Activated T-cell treated with anti-CD3 and anti-CD28 coated beads for 24 hours (primary cell): ENCODE data around the gene RASD2.
A peak's percentile ranks its signal among the peaks of the same experiment; 100 is the strongest.

Experiments used
- DNase-seq: peaks from one replicate; pipeline ENCODE4 v3.0.0-alpha.2; 2020; ENCODE audit warnings: low read depth

RASD2 gene

DNA sequence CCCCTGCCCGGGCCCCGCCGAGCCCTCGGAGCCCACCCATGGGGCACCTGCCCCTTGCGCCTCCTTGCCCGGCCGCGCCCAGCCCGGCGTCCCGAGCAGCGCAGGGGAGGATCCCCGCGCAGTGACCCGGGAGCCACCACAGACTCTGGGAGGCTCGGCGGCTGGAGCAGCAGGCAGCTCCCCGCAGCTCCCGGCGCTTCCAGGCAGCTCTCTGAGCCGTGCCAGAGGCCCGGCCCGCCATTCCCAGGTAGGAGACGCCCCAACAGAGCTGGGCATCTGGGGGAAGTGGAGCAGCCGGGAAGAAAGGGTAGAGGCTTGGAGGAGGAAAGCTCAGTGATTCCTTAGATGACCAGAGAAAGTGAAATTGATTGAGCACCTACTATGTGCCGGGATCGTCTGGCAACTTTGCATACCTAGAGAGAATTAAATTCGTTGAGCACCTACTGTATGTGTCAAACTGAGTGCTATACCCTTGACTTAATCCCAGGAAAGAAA is 670 bp downstream of the RASD2 start:
- DNase-seq = no peak

DNA sequence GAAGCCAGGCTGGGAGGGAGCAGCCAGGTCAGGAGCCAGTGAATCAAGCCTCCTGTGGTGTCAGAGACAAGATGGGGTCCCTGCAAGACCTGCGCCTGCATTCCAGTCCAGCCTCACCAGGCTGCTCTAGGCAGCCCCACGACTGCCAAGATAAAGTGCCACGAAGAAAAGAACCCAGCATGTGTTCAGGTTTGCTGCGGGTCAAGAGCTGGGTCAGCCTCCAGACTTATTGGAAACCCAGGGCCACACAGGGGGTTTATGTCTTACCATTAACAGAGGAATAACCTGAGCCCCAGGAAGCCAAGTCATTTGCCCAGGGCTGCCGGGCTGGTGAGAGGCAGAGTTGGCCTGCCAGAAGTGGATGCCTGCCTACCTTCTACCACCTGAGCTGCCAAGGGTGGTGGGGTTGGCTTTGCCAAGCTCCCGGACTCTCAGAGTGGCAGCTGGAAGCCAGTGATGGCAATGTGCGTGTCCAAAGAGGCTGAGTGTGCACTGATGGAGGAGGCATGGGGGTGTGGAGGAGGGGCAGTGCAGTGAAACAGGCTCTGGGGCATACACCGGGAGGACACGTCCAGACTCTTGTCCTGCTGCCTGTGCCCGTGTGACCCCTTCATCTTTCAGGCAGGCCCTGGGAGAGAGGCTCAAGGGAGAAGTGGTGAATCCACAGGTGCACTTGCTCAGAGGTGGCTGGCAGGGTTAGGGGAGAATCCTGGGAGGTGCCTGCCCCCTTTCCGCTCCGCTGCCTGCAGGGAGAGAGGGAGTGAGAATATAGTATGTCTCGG is 1.7 kb downstream of the RASD2 start:
- no peak for DNase-seq

DNA sequence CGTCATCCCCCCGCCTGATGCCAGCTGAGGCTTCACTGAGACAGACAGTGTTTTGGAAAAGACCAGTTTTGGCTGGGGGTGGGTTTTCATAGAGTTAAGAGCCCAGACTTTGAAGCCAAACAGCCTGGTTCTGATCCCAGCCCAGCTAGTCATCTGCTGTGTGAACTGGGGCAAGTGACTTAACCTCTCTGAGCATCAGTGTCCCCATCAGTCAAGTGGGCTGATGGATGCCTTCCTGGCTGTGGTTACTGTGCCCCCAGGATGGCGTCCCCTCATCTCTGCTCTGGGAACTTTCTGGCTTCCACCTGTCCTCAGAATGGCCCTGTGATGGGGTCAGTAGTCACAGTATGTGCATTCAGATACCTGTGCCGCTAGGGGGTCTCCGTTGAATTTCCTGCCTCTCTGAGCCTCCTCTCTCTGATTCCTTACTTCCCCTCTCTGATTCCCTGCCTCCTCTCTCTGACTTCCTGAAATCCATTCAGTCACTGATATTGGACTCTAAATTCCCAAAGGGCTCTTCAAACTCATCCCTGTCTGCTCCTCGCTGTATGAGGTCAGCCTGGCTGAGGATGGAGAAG is 2.4 kb downstream of the RASD2 start:
- DNase-seq = no peak

DNA sequence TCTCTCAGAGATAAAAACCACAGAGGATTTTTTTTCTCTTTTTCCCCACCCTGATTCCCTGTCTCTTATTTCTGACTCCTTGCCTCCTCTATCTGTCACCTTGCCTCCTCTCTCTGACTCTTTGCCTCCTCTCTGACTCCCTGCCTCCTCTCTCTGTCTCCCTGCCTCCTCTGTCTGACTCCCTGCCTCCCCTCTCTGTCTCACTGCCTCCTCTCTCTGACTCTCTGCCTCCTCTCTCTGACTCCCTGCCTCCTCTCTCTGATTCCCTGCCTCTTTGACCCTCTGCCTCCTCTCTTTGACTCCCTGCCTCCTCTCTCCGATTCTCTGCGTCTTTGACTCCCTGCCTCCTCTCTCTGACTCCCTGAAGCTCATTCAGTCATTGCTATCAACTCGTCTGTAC is 3.1 kb downstream of the RASD2 start:
- DNase-seq = no peak

DNA sequence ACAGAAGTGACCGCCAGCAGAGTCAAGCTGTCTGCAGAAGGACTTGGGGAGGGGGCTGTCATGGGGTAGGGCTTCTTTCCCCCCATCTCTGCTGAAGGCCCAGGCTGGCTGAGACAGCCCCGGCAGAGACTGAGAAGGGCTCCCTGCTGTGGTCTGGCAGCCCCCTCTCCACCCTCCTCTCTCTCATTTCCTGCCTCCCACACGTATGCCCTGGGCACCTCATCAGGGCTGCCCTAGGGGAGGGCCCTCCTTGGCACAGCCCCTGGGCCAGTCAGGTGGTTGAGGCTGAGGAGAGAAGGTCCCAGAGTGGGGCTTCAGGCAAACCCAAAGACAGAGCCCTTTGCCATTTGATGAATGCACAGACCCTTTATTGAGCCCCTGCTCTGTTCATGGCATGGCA is 3.6 kb downstream of the RASD2 start:
- no peak for DNase-seq

DNA sequence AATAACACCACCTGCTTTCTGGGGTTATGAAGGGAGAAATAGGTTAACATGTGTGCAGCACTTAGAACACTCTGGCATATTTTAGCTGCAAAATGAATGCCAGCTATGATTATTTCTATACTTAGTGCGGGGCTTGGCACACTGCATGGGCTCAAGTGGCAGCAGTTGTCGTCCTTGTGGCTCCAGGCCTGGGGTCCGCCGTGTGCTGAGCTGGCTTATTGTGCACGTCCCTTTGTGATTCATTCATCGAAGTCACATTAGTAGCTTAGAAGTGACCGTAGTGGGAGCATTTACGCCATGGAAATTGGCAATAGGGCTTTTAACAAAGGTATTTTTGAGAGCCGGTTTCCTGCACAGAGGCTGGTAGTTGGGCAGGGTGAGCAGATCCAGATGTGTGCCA is 4.2 kb downstream of the RASD2 start:
- no peak for DNase-seq

DNA sequence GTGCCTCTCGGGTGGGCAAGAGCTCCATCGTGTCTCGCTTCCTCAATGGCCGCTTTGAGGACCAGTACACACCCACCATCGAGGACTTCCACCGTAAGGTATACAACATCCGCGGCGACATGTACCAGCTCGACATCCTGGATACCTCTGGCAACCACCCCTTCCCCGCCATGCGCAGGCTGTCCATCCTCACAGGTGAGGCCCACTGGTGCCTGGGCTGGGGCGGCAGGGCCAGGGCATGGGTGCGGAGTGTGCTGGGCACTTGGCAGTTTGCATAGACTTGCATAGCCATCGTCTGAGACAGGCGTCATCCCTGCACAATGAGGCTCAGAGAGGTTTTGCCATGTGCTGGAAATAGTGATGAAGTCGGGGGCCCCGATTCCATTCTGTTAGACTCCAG is 6.3 kb downstream of the RASD2 start:
- no peak for DNase-seq

DNA sequence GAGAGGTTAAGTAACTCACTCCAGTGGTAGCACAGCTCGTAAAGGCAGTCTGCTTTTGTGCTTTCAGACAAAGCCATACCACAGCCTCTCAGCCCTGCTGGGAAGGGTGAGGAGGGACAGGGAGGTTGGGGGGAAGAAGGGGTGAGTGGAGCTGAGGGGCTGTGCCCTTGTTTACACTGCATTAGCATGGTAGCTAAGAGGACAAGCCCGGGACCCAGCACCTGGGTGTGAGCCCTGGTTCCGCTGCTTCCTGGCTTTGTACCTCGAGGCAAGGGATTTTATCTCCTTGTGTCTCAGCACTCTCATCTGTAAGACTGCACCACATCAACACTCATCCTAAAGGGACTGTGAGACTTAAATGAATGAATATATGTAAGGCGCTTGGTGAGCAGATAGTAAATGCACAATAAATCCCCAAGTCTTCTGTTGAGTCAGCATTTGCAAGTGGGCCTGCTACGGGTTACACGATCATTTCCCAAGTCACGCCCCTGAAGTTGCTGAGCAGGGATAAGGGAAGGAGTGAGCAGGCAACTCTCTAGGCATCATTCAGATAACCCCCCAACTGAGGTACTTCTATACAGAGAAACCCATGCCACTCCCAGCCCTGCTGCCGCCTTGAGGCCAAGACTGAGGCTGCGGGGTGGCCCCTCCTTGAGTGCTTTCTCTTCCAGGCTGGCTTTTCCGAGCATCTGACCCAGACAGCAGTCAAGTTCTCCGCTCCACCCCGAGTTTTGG is 7.5 kb downstream of the RASD2 start:
- no peak for DNase-seq

DNA sequence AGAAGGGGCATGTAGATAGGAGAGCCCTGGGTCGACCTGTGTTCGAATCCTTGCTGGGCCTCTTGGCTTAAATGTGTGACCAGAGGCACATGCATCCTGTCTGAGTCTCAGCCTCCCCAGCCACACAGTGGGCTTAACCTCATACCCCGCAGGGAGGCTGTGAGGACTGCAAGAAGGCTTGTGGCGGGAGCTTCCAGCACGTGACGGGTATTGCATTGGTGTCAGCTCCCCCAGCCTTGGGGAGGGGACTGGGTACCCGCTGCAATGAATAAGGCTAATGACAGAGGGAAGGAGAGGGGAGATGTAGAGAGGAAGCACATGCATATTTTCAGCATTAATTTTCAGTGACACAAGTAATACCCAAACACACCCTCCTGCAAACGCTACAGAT is 8.1 kb downstream of the RASD2 start:
- DNase-seq = no peak

DNA sequence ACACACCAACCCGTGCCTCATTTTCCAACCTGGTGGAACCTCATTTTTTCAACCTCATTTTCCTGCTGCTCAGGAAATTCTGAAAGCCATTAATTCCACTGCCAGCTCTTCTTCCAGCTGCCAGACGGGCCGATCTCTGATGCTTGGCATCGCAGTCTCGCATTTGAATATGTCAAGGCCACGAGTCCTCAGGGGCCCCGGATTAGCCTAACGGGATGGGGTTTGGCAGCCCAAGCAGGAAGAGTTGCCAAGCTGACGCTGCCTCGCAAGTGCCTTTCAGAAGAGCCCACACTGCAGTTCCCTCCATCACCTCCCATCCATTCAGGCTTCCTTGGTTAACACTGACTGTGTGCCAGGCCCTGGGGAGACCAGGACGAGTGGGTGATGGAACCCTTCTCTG is 8.7 kb downstream of the RASD2 start:
- DNase-seq = no peak

DNA sequence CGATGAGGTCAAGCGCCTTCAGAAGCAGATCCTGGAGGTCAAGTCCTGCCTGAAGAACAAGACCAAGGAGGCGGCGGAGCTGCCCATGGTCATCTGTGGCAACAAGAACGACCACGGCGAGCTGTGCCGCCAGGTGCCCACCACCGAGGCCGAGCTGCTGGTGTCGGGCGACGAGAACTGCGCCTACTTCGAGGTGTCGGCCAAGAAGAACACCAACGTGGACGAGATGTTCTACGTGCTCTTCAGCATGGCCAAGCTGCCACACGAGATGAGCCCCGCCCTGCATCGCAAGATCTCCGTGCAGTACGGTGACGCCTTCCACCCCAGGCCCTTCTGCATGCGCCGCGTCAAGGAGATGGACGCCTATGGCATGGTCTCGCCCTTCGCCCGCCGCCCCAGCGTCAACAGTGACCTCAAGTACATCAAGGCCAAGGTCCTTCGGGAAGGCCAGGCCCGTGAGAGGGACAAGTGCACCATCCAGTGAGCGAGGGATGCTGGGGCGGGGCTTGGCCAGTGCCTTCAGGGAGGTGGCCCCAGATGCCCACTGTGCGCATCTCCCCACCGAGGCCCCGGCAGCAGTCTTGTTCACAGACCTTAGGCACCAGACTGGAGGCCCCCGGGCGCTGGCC is 11.0 kb downstream of the RASD2 start:
- no peak for DNase-seq

DNA sequence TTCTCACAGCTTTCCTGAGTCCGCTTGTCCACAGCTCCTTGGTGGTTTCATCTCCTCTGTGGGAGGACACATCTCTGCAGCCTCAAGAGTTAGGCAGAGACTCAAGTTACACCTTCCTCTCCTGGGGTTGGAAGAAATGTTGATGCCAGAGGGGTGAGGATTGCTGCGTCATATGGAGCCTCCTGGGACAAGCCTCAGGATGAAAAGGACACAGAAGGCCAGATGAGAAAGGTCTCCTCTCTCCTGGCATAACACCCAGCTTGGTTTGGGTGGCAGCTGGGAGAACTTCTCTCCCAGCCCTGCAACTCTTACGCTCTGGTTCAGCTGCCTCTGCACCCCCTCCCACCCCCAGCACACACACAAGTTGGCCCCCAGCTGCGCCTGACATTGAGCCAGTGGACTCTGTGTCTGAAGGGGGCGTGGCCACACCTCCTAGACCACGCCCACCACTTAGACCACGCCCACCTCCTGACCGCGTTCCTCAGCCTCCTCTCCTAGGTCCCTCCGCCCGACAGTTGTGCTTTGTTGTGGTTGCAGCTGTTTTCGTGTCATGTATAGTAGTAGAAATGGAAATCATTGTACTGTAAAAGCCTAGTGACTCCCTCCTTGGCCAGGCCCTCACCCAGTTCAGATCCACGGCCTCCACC is 11.7 kb downstream of the RASD2 start:
- peak; percentile 75 for DNase-seq

DNA sequence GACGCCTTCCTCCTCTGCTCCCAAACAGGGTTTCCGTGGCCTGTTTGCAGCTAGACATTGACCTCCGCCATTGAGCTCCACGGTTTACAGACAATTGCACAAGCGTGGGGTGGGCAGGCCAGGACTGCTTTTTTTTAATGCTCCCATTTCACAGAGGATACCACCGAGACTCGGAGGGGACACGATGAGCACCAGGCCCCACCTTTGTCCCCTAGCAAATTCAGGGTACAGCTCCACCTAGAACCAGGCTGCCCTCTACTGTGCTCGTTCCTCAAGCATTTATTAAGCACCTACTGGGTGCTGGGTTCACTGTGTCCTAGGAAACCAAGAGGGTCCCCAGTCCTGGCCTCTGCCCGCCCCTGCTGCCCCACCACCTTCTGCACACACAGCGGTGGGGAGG is 12.2 kb downstream of the RASD2 start:
- no peak for DNase-seq

DNA sequence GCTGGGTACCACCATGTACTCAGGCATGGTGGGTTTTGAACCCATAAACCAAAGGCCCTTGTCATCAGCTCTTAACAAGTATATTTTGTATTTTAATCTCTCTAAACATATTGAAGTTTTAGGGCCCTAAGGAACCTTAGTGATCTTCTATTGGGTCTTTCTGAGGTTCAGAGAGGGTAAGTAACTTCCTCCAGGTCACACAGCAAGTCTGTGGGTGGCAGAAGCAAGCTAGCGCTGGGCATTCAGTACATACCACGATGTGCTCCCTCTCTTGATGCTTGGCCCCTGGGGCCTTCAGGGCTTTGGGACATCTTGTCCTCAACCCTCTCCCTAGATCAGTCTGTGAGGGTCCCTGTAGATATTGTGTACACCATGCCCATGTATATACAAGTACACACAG is 12.7 kb downstream of the RASD2 start:
- no peak for DNase-seq

DNA sequence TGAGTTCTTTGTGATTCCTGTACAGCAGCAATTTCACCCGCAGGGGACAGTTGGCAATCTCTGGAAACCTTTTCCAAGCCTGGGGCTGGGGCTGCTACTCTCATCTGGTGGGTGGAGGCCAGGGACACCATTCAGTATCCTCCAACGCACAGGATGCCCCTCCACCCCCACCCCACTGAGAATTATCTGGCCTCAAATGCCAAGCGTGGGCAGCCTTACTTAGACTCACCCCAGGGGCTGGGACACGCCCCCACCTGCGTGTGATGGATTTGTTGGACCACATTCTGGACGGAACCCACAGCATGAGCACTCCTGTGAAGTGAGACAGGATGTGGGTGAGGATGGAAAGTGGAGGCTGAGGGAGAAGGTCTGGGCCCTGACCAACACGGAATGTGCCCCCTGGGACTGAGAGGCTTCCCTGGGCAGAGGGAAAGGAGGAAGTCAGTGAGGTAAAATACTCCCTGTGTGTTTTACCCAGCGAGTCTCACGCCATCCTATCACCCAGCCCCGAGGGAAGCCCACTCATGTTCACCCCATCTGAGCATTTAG is 13.7 kb downstream of the RASD2 start:
- DNase-seq = no peak

DNA sequence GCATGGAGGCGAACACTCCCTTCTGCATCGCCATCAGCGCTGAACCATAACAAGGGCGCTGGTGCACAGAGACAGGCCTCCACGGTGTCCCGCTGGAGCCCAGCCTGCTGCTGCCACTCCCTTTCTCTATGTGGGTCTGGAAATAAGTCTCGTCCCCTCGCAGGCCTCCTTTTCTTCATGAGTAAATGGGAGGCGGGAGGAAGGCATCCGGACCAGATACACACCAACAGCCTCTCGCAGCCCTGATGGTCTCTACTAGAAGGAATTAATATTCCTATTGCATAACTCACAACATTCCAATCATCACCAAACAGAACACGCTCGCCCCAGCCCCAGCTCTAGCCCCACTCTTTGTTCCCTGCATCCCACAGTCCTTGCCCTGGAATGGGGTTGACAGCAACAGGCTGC is 14.9 kb downstream of the RASD2 start:
- no peak for DNase-seq

DNA sequence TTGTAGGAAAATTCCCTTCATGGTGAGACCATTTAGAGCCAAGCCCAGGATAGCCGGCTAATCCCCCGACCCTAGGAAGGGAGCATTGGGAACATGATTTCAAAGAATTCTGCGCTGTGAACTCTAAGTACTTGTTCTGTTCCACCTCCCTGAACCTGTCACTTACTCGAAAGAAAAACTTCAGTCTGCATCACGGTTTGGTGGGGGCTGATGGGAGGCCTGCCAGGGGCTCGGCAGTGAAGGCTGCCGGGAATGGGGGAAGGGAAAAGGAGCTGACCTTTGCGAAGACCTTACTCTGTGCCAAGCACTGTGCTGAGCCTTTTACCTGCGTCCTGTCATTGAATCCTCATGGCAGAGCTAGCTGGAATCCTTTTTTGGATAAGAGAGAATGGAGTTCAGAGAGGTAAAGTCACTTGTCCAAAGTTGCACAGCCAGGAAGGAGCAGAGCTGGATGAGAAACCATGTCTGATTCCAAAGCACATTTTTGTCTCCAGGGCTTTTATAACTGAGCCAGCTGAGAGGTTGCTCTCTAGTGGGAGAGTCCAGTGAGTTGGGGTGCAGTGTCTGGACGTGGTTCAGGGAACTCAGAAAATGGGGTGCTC is 15.4 kb downstream of the RASD2 start:
- DNase-seq = no peak

DNA sequence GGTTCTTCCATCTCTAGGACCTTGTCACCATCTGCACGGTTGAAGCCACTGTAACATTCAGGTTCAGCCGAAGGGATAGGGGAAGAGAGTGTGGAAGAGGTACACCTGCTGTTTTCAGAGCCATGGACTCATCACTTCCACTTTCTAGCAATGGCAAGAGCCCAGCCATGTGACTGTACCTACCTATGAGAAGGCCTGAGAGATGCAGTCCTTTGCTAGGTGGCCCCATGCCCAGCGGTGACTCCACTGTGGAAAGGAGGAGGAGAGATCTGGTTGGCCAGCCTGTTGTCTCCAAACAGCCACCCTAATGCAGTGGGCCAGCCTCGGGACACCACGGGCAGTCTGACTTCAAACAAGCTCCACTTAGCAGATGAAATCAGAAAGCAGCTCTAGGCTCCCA is 16.0 kb downstream of the RASD2 start:
- no peak for DNase-seq

DNA sequence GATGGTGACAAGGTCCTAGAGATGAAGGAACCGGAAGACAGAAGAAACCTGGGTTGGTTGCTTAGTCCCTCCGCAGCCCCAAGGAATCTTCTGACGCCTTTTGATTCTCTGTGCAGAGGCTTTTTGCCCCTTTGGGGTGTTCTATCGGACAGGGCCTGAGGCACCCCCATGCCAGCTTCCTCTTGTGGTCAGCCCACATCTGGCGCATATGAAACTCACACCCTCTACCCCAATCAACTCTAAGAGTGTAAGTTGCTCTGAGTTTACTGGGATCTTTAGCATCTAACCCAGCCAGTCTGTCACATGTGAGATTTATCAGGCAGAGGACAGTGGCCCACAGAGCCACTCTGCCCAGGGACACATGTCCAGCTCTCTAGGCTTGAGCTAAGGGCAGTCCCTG is 17.4 kb downstream of the RASD2 start:
- DNase-seq = no peak

DNA sequence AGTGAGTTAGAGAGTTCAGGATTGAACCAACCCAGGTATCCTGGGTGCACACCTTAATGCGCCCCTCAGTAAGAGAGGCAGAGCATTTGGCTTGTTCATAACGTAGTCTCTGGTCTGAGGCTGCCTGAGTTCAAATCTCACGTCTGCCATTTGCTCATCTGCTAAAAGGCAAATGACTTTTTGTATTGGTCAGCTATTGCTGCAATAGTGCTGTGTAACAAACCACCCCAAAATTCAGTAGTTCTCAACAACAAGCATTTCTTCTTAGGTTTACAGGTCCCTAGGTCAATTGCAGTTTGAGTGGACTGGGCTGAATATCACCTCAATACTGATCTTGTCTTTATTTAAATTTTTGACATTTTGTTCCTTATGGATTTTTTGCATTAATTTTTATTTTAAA is 18.1 kb downstream of the RASD2 start:
- no peak for DNase-seq

DNA sequence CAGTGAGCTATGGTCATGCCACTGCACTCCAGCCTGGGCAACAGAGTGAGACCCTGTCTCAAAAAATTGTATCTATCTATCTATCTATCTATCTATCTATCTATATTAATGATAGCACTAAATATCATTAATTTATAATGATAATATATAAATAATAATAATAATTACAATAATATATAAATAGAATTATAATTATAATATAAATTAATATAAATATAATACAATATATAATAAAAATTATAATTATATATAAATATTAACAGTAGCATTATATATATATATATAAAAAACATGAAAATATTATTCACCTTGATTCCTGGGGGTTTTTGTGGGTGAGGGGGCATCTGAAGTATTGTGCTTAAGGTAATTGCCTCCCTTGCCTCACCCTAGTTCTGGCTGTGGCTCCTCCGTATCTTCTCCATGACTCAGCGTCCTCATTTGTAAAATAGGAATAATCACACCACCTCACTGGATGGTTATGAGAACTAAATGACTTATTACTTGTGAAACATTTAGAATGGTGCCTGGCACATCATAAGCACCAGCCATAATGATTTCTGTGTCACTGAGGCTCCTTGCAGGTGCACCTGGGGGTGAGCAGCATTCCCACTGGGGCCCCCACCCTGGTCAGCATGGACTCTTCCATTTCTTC is 18.8 kb downstream of the RASD2 start:
- no peak for DNase-seq
